Endothelial cell of umbilical vein (primary cell): ENCODE data around the gene RGS7.

Source experiments
- EZH2 ChIP-seq: IDR thresholded peaks from 2 replicates; pipeline ENCODE4 v1.6.1; 2012; ENCODE audit warnings: borderline replicate concordance, low read depth, mild to moderate bottlenecking, moderate library complexity, low read length, inconsistent platforms; ENCODE audit not compliant: severe bottlenecking
- GATA2 ChIP-seq: IDR thresholded peaks from 2 replicates; pipeline ENCODE4 v1.7.0; 2011; ENCODE audit warnings: low read depth, mild to moderate bottlenecking, moderate library complexity, mixed read lengths, low read length; ENCODE audit not compliant: insufficient read length, insufficient read depth
- JUN ChIP-seq: IDR thresholded peaks from 2 replicates; pipeline ENCODE4 v1.6.1; 2011; ENCODE audit warnings: borderline replicate concordance, low read depth; ENCODE audit not compliant: insufficient read length, insufficient read depth
- POLR2A ChIP-seq: IDR thresholded peaks from 2 replicates; pipeline ENCODE4 v1.6.1; 2012; ENCODE audit warnings: low read depth, mild to moderate bottlenecking, control low read depth, low read length
- POLR2AphosphoS5 ChIP-seq: IDR thresholded peaks from 2 replicates; pipeline ENCODE4 v1.6.1; 2012; ENCODE audit warnings: low read depth, mild to moderate bottlenecking, control low read depth, low read length, moderate library complexity; ENCODE audit not compliant: insufficient read depth
- TF ChIP-seq, protein P1 (sequence below), 2 donors: IDR thresholded peaks; 1 replicate in 1 of 2; 2 replicates in 1 of 2; pipeline ENCODE4 v1.5.1; 2011; ENCODE audit warnings: low read length in 2 of 2, mild to moderate bottlenecking in 2 of 2, moderate library complexity in 2 of 2, control low read depth in 1 of 2, inconsistent platforms in 1 of 2, low read depth in 1 of 2; ENCODE audit not compliant: insufficient read depth in 1 of 2; ENCODE audit errors: extremely low read depth in 1 of 2
- TF ChIP-seq, protein P2 (sequence below): IDR thresholded peaks from 2 replicates; pipeline ENCODE4 v1.6.1; 2011; ENCODE audit not compliant: insufficient read depth, insufficient read length

DNA sequence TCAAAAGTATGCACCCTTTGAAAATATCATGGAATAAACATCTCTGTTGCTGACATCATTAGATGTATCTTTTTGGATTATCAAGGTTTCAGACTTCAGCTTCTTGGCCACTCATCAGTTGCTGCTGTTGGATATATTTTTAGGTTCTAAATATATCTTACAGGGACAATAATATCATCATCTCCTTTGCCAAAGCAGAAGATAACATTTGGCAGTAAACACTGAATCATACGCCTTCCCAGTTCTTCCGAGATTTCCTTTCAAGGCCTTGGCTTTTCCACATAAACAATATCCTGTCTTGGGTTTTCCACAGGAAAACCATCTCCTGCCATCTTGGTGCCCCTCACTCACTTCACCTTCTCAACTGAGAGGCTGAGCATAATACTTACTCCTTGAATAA is 39.3 kb downstream of the RGS7 start:
- TF ChIP-seq POLR2AphosphoS5 = no peak
- TF ChIP-seq POLR2A = no peak
- TF ChIP-seq, protein P1, sequence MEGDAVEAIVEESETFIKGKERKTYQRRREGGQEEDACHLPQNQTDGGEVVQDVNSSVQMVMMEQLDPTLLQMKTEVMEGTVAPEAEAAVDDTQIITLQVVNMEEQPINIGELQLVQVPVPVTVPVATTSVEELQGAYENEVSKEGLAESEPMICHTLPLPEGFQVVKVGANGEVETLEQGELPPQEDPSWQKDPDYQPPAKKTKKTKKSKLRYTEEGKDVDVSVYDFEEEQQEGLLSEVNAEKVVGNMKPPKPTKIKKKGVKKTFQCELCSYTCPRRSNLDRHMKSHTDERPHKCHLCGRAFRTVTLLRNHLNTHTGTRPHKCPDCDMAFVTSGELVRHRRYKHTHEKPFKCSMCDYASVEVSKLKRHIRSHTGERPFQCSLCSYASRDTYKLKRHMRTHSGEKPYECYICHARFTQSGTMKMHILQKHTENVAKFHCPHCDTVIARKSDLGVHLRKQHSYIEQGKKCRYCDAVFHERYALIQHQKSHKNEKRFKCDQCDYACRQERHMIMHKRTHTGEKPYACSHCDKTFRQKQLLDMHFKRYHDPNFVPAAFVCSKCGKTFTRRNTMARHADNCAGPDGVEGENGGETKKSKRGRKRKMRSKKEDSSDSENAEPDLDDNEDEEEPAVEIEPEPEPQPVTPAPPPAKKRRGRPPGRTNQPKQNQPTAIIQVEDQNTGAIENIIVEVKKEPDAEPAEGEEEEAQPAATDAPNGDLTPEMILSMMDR (IDR thresholded peaks at IDR 0.05; ENCODE audit: extremely low read depth in 1 of 2, insufficient read depth in 1 of 2, low read depth in 1 of 2, low read length in 2 of 2) = no peak
- no peak for TF ChIP-seq EZH2
- TF ChIP-seq, protein P2, sequence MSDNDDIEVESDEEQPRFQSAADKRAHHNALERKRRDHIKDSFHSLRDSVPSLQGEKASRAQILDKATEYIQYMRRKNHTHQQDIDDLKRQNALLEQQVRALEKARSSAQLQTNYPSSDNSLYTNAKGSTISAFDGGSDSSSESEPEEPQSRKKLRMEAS = no peak
- TF ChIP-seq JUN = no peak
- TF ChIP-seq GATA2 = no peak
